Osteoblast (primary cell): ENCODE measurements around the gene SSR1. TPM values are rescaled to one million over a fixed set of nuclear protein-coding genes. Genes with fewer than 3 reads are reported as not detected.
"Not testable (repeated sequence)": the region's sequence is repeated elsewhere in the genome, so short reads cannot be mapped to it uniquely, and the experiment has no call there.

Source experiments
- DNase-seq: peaks from one replicate; pipeline ENCODE4 v3.0.0; 2011; ENCODE audit warnings: low spot score, mixed read lengths; ENCODE audit not compliant: insufficient read length; ENCODE audit errors: missing footprints
- H2AFZ ChIP-seq: 2 replicates; pipeline ENCODE4 v1.6.0; 2011; ENCODE audit warnings: mild to moderate bottlenecking, low read length
- H3K27ac ChIP-seq: 2 replicates; pipeline ENCODE4 v1.5.1; 2011; ENCODE audit warnings: mild to moderate bottlenecking, low read depth, low read length, moderate library complexity
- H3K27me3 ChIP-seq: 2 replicates; pipeline ENCODE4 v1.6.0; 2012; ENCODE audit warnings: mild to moderate bottlenecking, control low read depth, inconsistent platforms, low read length, moderate library complexity; ENCODE audit not compliant: insufficient read depth
- H3K36me3 ChIP-seq: 2 replicates; pipeline ENCODE4 v1.5.1; 2011; ENCODE audit warnings: mild to moderate bottlenecking, low read length, control low read depth, moderate library complexity; ENCODE audit not compliant: insufficient read depth
- H3K4me1 ChIP-seq: 2 replicates; pipeline ENCODE4 v1.5.1; 2011; ENCODE audit warnings: mild to moderate bottlenecking, low read length, control low read depth, moderate library complexity; ENCODE audit not compliant: insufficient read depth
- H3K4me2 ChIP-seq: 2 replicates; pipeline ENCODE4 v1.6.0; 2011; ENCODE audit warnings: mild to moderate bottlenecking, low read length; ENCODE audit not compliant: insufficient read depth
- H3K4me3 ChIP-seq: fragments of 200-600 bp; sonication (generic); 3 replicates; pipeline ENCODE4 v1.5.1; 2012; ENCODE audit warnings: mild to moderate bottlenecking, low read length, inconsistent platforms; ENCODE audit not compliant: insufficient read depth
- H3K79me2 ChIP-seq: 2 replicates; pipeline ENCODE4 v1.6.0; 2012; ENCODE audit warnings: mild to moderate bottlenecking, low read length, control low read depth, inconsistent platforms; ENCODE audit not compliant: insufficient read depth
- H3K9me3 ChIP-seq: 2 replicates; pipeline ENCODE4 v1.5.1; 2011; ENCODE audit warnings: low read depth, low read length, control low read depth
- H4K20me1 ChIP-seq: 2 replicates; pipeline ENCODE4 v1.6.0; 2012; ENCODE audit warnings: mild to moderate bottlenecking, low read length, control low read depth; ENCODE audit not compliant: insufficient read depth
- CTCF ChIP-seq: IDR thresholded peaks from 2 replicates; pipeline ENCODE4 v1.5.1; 2011; ENCODE audit warnings: mild to moderate bottlenecking, low read depth, low read length, moderate library complexity; ENCODE audit errors: extremely low read depth
- total RNA-seq: library from RNA; depleted of rRNA; stranded (reverse); fragments of >200 nt; gene quantifications from 2 replicates; pipeline ENCODE4 v1.2.3, GENCODE V29; 2012

Gene SSR1
- total RNA-seq, 1 donor: 89.4 TPM

- Histone ChIP-seq H3K27me3 (no peaks in the 10 kb centered on the region), H3K27ac (no peak overlapping the region), H3K4me1 (no peaks in the 10 kb centered on the region), H3K36me3 (no peaks in the 10 kb centered on the region), H2AFZ (no peak overlapping the region), H3K4me2 (no peak overlapping the region), H3K9me3 (no peaks in the 10 kb centered on the region), H4K20me1 (no peaks in the 10 kb centered on the region), H3K4me3 (no peak overlapping the region), H3K79me2 (no peaks in the 10 kb centered on the region)
- DNase-seq: no peak
- no peak for TF ChIP-seq CTCF
Measured at GRCh38 chr6:7324520-7324919, 11.5 kb upstream of the SSR1 start.

- Histone ChIP-seq H3K4me3 (no peak overlapping the region), H3K27ac (no peak overlapping the region), H4K20me1 (no peaks in the 10 kb centered on the region), H3K4me1 (no peaks in the 10 kb centered on the region), H3K4me2 (no peak overlapping the region), H2AFZ (no peak overlapping the region), H3K79me2 (no peaks in the 10 kb centered on the region), H3K9me3 (no peaks in the 10 kb centered on the region), H3K36me3 (no peaks in the 10 kb centered on the region), H3K27me3 (no peaks in the 10 kb centered on the region)
- no peak for DNase-seq
- no peak for TF ChIP-seq CTCF
Measured at GRCh38 chr6:7323074-7323473, 10.1 kb upstream of the SSR1 start.

GRCh38 chr6:7321866-7322265, 8.9 kb upstream of the SSR1 start:
- DNase-seq, H3K4me3 ChIP-seq, H4K20me1 ChIP-seq, H3K4me2 ChIP-seq, H3K36me3 ChIP-seq, H2AFZ ChIP-seq, H3K27ac ChIP-seq, H3K79me2 ChIP-seq, H3K9me3 ChIP-seq, H3K27me3 ChIP-seq, H3K4me1 ChIP-seq: not testable (repeated sequence)

- H3K79me2 ChIP-seq, H3K4me2 ChIP-seq, H3K4me1 ChIP-seq, H3K4me3 ChIP-seq, H2AFZ ChIP-seq, DNase-seq, H3K27me3 ChIP-seq, H3K36me3 ChIP-seq, H3K27ac ChIP-seq, H3K9me3 ChIP-seq, H4K20me1 ChIP-seq: not testable (repeated sequence)
Measured at GRCh38 chr6:7319406-7319805, 6.4 kb upstream of the SSR1 start.

- no peak for TF ChIP-seq CTCF
- H3K27me3 ChIP-seq: no peaks in the 10 kb centered on the region
- H3K79me2 ChIP-seq: peaks cover 4% of the 10 kb centered on the region
- H3K4me1 ChIP-seq: peaks cover 4% of the 10 kb centered on the region
- H3K4me3 ChIP-seq: no peak overlapping the region
- H3K9me3 ChIP-seq: no peaks in the 10 kb centered on the region
- no peak overlapping the region for H3K27ac ChIP-seq
- no peak overlapping the region for H3K4me2 ChIP-seq
- DNase-seq: no peak
- no peaks in the 10 kb centered on the region for H3K36me3 ChIP-seq
- H4K20me1 ChIP-seq: no peaks in the 10 kb centered on the region
- no peak overlapping the region for H2AFZ ChIP-seq
Measured at GRCh38 chr6:7317538-7317937, 4.5 kb upstream of the SSR1 start.
